OCI-LY7 (cell line): ENCODE data around the gene LYZL1.

Source experiments
- EZH2phosphoT487 ChIP-seq: fragments of 200-600 bp; sonication (generic); IDR thresholded peaks from 2 replicates; pipeline ENCODE4 v1.6.1; 2018; ENCODE audit warnings: low read depth, borderline replicate concordance, mild to moderate bottlenecking, mixed run types, antibody characterized with exemption, low read length, moderate library complexity, mixed read lengths
- TF ChIP-seq, protein P1 (sequence below): fragments of 200-600 bp; sonication (generic); conservative IDR thresholded peaks from 2 replicates; pipeline ENCODE4 v1.5.1; 2014; ENCODE audit warnings: mild to moderate bottlenecking, antibody characterized with exemption, low read length, moderate library complexity, mixed read lengths

DNA sequence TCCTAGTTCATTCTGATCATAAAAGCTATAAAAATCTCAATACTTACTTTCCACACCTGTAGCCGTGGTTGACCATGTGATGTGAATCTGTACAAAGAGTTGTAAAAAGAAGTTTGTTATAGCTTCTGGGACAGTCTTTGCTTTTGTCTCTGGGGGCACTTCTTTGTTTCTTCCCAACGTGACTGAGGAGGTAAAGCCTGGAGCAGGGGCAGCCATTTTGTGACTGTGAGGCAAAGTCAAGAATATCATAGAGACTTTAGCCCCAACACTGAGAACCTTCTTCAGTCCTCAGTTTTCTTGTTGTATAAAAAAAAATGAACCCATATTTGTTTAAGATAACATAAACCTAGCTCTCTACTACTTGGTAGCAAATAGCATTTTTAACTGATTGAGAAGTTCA lies 29.4 kb upstream of the LYZL1 start:
- TF ChIP-seq, protein P1, sequence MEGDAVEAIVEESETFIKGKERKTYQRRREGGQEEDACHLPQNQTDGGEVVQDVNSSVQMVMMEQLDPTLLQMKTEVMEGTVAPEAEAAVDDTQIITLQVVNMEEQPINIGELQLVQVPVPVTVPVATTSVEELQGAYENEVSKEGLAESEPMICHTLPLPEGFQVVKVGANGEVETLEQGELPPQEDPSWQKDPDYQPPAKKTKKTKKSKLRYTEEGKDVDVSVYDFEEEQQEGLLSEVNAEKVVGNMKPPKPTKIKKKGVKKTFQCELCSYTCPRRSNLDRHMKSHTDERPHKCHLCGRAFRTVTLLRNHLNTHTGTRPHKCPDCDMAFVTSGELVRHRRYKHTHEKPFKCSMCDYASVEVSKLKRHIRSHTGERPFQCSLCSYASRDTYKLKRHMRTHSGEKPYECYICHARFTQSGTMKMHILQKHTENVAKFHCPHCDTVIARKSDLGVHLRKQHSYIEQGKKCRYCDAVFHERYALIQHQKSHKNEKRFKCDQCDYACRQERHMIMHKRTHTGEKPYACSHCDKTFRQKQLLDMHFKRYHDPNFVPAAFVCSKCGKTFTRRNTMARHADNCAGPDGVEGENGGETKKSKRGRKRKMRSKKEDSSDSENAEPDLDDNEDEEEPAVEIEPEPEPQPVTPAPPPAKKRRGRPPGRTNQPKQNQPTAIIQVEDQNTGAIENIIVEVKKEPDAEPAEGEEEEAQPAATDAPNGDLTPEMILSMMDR: no peak
- TF ChIP-seq EZH2phosphoT487: no peak
